Measurements from ENCODE around the gene CAMLG. TPM values are rescaled to one million over a fixed set of nuclear protein-coding genes. Genes with fewer than 3 reads are reported as not detected.

CAMLG gene
- total and polyA plus RNA-seq, 4 donors = 17.1 to 48.2 (median 23.9) TPM

- H3K36me3 ChIP-seq (ENCODE audit: control insufficient read depth in 4 of 4, insufficient read depth in 4 of 4, low read length in 4 of 4) = peaks cover 9 to 56% (median 31%) of the 10 kb centered on the region in 4 donors
- no peak for ATAC-seq (ENCODE audit: insufficient read depth, low FRiP score)
Measured at GRCh38 chr5:134784241-134784920, 46.0 kb downstream of the CAMLG start.

GRCh38 chr5:134784946-134785620 is 46.7 kb downstream of the CAMLG start:
- Histone ChIP-seq H3K9me3 (ENCODE audit: control insufficient read depth in 4 of 4, insufficient read depth in 3 of 4, low read length in 3 of 4) (no peaks in the 10 kb centered on the region), H3K27me3 (ENCODE audit: control insufficient read depth in 3 of 3, insufficient read depth in 3 of 3, low read length in 2 of 3) (no peaks in the 10 kb centered on the region), H3K9ac (ENCODE audit: insufficient read depth in 1 of 2, low read length in 2 of 2) (no peak overlapping the region), H3K27ac (ENCODE audit: low read depth in 1 of 2, low read length in 1 of 2) (no peak overlapping the region), H3K36me3 (ENCODE audit: control insufficient read depth in 4 of 4, insufficient read depth in 4 of 4, low read length in 4 of 4) (peaks cover 9 to 49% (median 29%) of the 10 kb centered on the region in 4 donors), H3K4me1 (ENCODE audit: control insufficient read depth in 5 of 5, insufficient read depth in 5 of 5, low read length in 5 of 5) (no peaks in the 10 kb centered on the region), H3K4me3 (no peak overlapping the region)
- no peak for TF ChIP-seq CTCF (IDR thresholded peaks at IDR 0.05; ENCODE audit: control extremely low read depth, extremely low read depth)
- no peak for DNase-seq
- no peak for ATAC-seq (ENCODE audit: insufficient read depth, low FRiP score)
- WGBS, 2 donors = 86 to 95% methylated on average over 3 of the region's 3 CpGs

More at GRCh38 chr5:134784241-134784920, 46.0 kb downstream of the CAMLG start:
- Histone ChIP-seq H3K9me3 (ENCODE audit: control insufficient read depth in 4 of 4, insufficient read depth in 3 of 4, low read length in 3 of 4) (no peaks in the 10 kb centered on the region), H3K27me3 (ENCODE audit: control insufficient read depth in 3 of 3, insufficient read depth in 3 of 3, low read length in 2 of 3) (no peaks in the 10 kb centered on the region), H3K4me1 (ENCODE audit: control insufficient read depth in 5 of 5, insufficient read depth in 5 of 5, low read length in 5 of 5) (no peaks in the 10 kb centered on the region), H3K4me3 (no peak overlapping the region), H3K27ac (ENCODE audit: low read depth in 1 of 2, low read length in 1 of 2) (no peak overlapping the region), H3K9ac (ENCODE audit: insufficient read depth in 1 of 2, low read length in 2 of 2) (no peak overlapping the region)
- DNase-seq = no peak
- TF ChIP-seq CTCF (IDR thresholded peaks at IDR 0.05; ENCODE audit: control extremely low read depth, extremely low read depth) = no peak
- WGBS, 2 donors = 57 to 61% methylated on average over 4 of the region's 4 CpGs

- Histone ChIP-seq H3K9ac (ENCODE audit: insufficient read depth in 1 of 2, low read length in 2 of 2) (no peak overlapping the region), H3K9me3 (ENCODE audit: control insufficient read depth in 4 of 4, insufficient read depth in 3 of 4, low read length in 3 of 4) (no peaks in the 10 kb centered on the region), H3K27me3 (ENCODE audit: control insufficient read depth in 3 of 3, insufficient read depth in 3 of 3, low read length in 2 of 3) (no peaks in the 10 kb centered on the region), H3K4me3 (no peak overlapping the region), H3K36me3 (ENCODE audit: control insufficient read depth in 4 of 4, insufficient read depth in 4 of 4, low read length in 4 of 4) (peaks cover 7 to 53% (median 28%) of the 10 kb centered on the region in 4 donors), H3K4me1 (ENCODE audit: control insufficient read depth in 5 of 5, insufficient read depth in 5 of 5, low read length in 5 of 5) (no peaks in the 10 kb centered on the region), H3K27ac (ENCODE audit: low read depth in 1 of 2, low read length in 1 of 2) (no peak overlapping the region)
- WGBS, 2 donors = 92 to 100% methylated on average over 1 of the region's 1 CpG
- no peak for TF ChIP-seq CTCF (IDR thresholded peaks at IDR 0.05; ENCODE audit: control extremely low read depth, extremely low read depth)
- DNase-seq (no peak), ATAC-seq (ENCODE audit: insufficient read depth, low FRiP score) (no peak)
Measured at GRCh38 chr5:134787692-134788091, 49.3 kb downstream of the CAMLG start.

All from lung (tissue), 12 donors.